OCI-LY1 (cell line): Measurements from ENCODE around the gene IMPG2.

Experiments
- H2AFZ ChIP-seq: fragments of 200-600 bp; sonication (generic), shearing (Covaris generic); 2 replicates; pipeline ENCODE4 v1.6.0; 2014; ENCODE audit warnings: antibody characterized with exemption, mild to moderate bottlenecking, low read length
- H3F3A ChIP-seq: fragments of 200-600 bp; sonication (generic), shearing (Covaris generic); 2 replicates; pipeline ENCODE4 v1.6.0; 2014; ENCODE audit warnings: mild to moderate bottlenecking, antibody characterized with exemption, low read length, moderate library complexity; ENCODE audit not compliant: insufficient read depth
- H3K27ac ChIP-seq: fragments of 200-600 bp; sonication (generic); 2 replicates; pipeline ENCODE4 v1.5.1; 2014; ENCODE audit warnings: low read length, mixed run types, mild to moderate bottlenecking, low read depth; ENCODE audit not compliant: poor library complexity, severe bottlenecking
- H3K27me3 ChIP-seq: fragments of 200-600 bp; sonication (generic); 2 replicates; pipeline ENCODE4 v1.6.0; 2014; ENCODE audit warnings: antibody characterized with exemption, mild to moderate bottlenecking, low read length, moderate library complexity; ENCODE audit not compliant: insufficient read depth
- H3K36me3 ChIP-seq: fragments of 200-600 bp; sonication (generic); 2 replicates; pipeline ENCODE4 v1.6.1; 2014; ENCODE audit warnings: mild to moderate bottlenecking, antibody characterized with exemption, low read length, moderate library complexity, mixed read lengths; ENCODE audit not compliant: insufficient read depth
- H3K4me1 ChIP-seq: fragments of 200-600 bp; sonication (generic); 2 replicates; pipeline ENCODE4 v1.5.1; 2014; ENCODE audit warnings: mild to moderate bottlenecking, low read length, moderate library complexity; ENCODE audit not compliant: insufficient read depth, severe bottlenecking
- H3K4me2 ChIP-seq: fragments of 200-600 bp; sonication (generic), shearing (Covaris generic); 2 replicates; pipeline ENCODE4 v1.6.1; 2014; ENCODE audit warnings: low read length
- H3K4me3 ChIP-seq: fragments of 200-600 bp; sonication (generic); 2 replicates; pipeline ENCODE4 v1.5.1; 2014; ENCODE audit warnings: low read length, low read depth, mild to moderate bottlenecking, mixed read lengths; ENCODE audit not compliant: poor library complexity, severe bottlenecking
- H3K79me2 ChIP-seq: fragments of 200-600 bp; shearing (Covaris generic); 2 replicates; pipeline ENCODE4 v1.6.1; 2016; ENCODE audit warnings: mixed run types, low read length, mixed read lengths; ENCODE audit not compliant: insufficient read depth
- H3K9ac ChIP-seq: fragments of 200-600 bp; sonication (generic), shearing (Covaris generic); 2 replicates; pipeline ENCODE4 v1.6.1; 2014; ENCODE audit warnings: mild to moderate bottlenecking, low read length, mixed read lengths
- H3K9me2 ChIP-seq: fragments of 200-600 bp; sonication (generic), shearing (Covaris generic); 2 replicates; pipeline ENCODE4 v1.6.1; 2014; ENCODE audit warnings: low read depth, mild to moderate bottlenecking, low read length, mixed read lengths
- H3K9me3 ChIP-seq: fragments of 200-600 bp; shearing (Covaris generic); 2 replicates; pipeline ENCODE4 v1.6.1; 2014; ENCODE audit warnings: low read length, mixed read lengths
- H4K20me1 ChIP-seq: fragments of 200-600 bp; sonication (generic), shearing (Covaris generic); 2 replicates; pipeline ENCODE4 v1.6.0; 2016; ENCODE audit warnings: mild to moderate bottlenecking, low read length; ENCODE audit not compliant: insufficient read depth
- EZH2 ChIP-seq: fragments of 200-600 bp; sonication (generic), shearing (Covaris generic); IDR thresholded peaks from 2 replicates; pipeline ENCODE4 v1.8.0; 2017; ENCODE audit warnings: borderline replicate concordance, mixed run types, mild to moderate bottlenecking, antibody characterized with exemption, low read length, moderate library complexity, mixed read lengths
- TF ChIP-seq, protein P1 (sequence below): fragments of 200-600 bp; sonication (generic), shearing (Covaris generic); IDR thresholded peaks from 2 replicates; pipeline ENCODE4 v1.5.1; 2017; ENCODE audit warnings: mild to moderate bottlenecking, antibody characterized with exemption, low read length, moderate library complexity, mixed read lengths

Gene IMPG2

DNA sequence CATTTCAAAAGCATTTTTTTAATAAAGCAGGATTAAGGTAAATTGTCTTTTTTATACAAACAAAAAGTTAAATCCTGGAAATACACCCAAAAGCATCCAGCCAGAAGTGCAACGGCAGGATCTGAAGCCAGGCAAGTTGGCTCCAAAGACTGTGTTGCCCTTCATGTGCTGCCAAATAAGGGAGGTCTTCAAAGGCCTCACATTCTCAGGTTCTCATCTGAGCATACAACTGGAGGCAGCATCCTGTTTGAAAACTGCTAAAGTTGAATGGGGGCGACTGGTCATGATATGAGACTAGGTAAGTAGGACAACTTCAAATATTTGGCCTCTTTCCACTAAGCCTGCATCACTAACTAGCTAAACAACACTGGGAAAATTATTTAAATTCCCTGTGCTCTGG is 52.2 kb downstream of the IMPG2 start:
- Histone ChIP-seq H3K9me3 (no peaks in the 10 kb centered on the region), H3K36me3 (no peaks in the 10 kb centered on the region), H3K4me2 (no peak overlapping the region), H3K27me3 (no peaks in the 10 kb centered on the region), H4K20me1 (no peaks in the 10 kb centered on the region), H3K9ac (no peak overlapping the region), H3K27ac (no peak overlapping the region), H3K9me2 (no peaks in the 10 kb centered on the region), H3F3A (no peaks in the 10 kb centered on the region), H3K4me1 (no peaks in the 10 kb centered on the region), H3K79me2 (no peaks in the 10 kb centered on the region), H2AFZ (no peak overlapping the region), H3K4me3 (no peak overlapping the region)
- TF ChIP-seq EZH2: no peak
- TF ChIP-seq, protein P1, sequence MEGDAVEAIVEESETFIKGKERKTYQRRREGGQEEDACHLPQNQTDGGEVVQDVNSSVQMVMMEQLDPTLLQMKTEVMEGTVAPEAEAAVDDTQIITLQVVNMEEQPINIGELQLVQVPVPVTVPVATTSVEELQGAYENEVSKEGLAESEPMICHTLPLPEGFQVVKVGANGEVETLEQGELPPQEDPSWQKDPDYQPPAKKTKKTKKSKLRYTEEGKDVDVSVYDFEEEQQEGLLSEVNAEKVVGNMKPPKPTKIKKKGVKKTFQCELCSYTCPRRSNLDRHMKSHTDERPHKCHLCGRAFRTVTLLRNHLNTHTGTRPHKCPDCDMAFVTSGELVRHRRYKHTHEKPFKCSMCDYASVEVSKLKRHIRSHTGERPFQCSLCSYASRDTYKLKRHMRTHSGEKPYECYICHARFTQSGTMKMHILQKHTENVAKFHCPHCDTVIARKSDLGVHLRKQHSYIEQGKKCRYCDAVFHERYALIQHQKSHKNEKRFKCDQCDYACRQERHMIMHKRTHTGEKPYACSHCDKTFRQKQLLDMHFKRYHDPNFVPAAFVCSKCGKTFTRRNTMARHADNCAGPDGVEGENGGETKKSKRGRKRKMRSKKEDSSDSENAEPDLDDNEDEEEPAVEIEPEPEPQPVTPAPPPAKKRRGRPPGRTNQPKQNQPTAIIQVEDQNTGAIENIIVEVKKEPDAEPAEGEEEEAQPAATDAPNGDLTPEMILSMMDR: no peak

DNA sequence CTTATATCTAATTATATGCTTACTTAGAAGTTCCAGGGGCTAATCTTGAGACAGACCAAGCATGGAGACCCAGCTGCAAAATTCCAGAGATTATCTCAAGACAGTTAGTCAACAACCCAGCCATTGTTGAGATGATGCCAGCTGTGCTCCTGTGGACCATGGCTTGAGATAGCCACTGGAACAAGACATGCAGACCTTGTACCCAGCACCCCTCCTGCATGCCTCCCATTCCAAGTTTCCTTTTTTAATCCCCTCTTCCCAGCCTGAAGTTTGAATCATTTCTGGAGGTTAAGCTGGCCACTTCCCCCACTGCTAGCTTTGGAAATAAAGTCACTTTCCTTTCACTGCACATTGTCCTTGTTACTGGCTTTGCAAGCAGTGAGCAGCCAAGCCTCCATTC is 53.8 kb downstream of the IMPG2 start:
- H3K36me3 ChIP-seq: no peaks in the 10 kb centered on the region
- H3K79me2 ChIP-seq: no peaks in the 10 kb centered on the region
- H3K9ac ChIP-seq: no peak overlapping the region

DNA sequence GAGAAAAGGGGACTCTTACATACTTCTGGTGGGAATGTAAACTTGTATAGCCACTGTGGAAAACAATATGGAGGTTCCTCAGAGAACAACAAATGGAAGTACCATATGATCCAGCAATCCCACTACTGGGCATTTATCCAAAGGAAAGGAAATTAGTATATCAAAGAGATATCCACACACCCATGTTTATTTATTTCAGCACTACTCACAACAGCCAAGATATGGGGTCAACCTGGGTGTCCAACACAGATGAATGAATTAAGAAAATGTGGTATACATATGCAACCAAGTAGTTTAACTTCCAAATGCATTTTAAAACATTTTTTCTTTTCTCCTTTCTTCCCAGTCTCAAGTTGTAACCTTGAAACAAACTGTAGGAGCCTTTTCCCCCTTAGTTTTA is 54.3 kb downstream of the IMPG2 start:
- H3K36me3 ChIP-seq: no peaks in the 10 kb centered on the region
- H2AFZ ChIP-seq: no peak overlapping the region
- no peak overlapping the region for H3K4me2 ChIP-seq
- no peaks in the 10 kb centered on the region for H3K79me2 ChIP-seq
- no peaks in the 10 kb centered on the region for H3F3A ChIP-seq
- no peak overlapping the region for H3K9ac ChIP-seq
- TF ChIP-seq EZH2: no peak
- TF ChIP-seq, protein P1: no peak
- H3K27ac ChIP-seq: no peak overlapping the region
- peaks cover 5% of the 10 kb centered on the region for H3K4me1 ChIP-seq
- H4K20me1 ChIP-seq: no peaks in the 10 kb centered on the region
- no peak overlapping the region for H3K4me3 ChIP-seq
- no peaks in the 10 kb centered on the region for H3K9me3 ChIP-seq
- no peaks in the 10 kb centered on the region for H3K9me2 ChIP-seq
- H3K27me3 ChIP-seq: no peaks in the 10 kb centered on the region

More for the DNA sequence above, 53.8 kb downstream of the IMPG2 start:
- no peaks in the 10 kb centered on the region for H3K9me2 ChIP-seq
- no peak overlapping the region for H2AFZ ChIP-seq
- no peaks in the 10 kb centered on the region for H4K20me1 ChIP-seq
- TF ChIP-seq, protein P1: no peak
- no peak for TF ChIP-seq EZH2
- no peak overlapping the region for H3K27ac ChIP-seq
- H3K27me3 ChIP-seq: no peaks in the 10 kb centered on the region
- H3K4me3 ChIP-seq: no peak overlapping the region
- no peaks in the 10 kb centered on the region for H3K9me3 ChIP-seq
- peaks cover 5% of the 10 kb centered on the region for H3K4me1 ChIP-seq
- H3K4me2 ChIP-seq: no peak overlapping the region
- no peaks in the 10 kb centered on the region for H3F3A ChIP-seq
